Mesendoderm (in vitro differentiated cells): Measurements from ENCODE around the gene ARHGEF2.

ENCODE experiments used
- DNase-seq: peaks from one replicate; pipeline ENCODE4 v3.0.0; 2013
- H2AK5ac ChIP-seq: 2 replicates; pipeline ENCODE4 v1.6.1; 2013; ENCODE audit warnings: low read length, inconsistent platforms
- H2BK120ac ChIP-seq: 2 replicates; pipeline ENCODE4 v1.6.1; 2013; ENCODE audit warnings: low read depth, mild to moderate bottlenecking, low read length, moderate library complexity, mixed read lengths
- H2BK15ac ChIP-seq: replicated peaks from 2 replicates; pipeline ENCODE4 v1.6.1; 2013; ENCODE audit warnings: low read depth, mild to moderate bottlenecking, moderate library complexity
- H2BK5ac ChIP-seq: 2 replicates; pipeline ENCODE4 v1.6.1; 2013; ENCODE audit warnings: low read length, inconsistent platforms
- H3K18ac ChIP-seq: 2 replicates; pipeline ENCODE4 v1.6.1; 2013; ENCODE audit warnings: mild to moderate bottlenecking, low read length, mixed read lengths
- H3K23ac ChIP-seq: one replicate; pipeline ENCODE4 v1.6.1; 2013; ENCODE audit warnings: low read length
- H3K27ac ChIP-seq: 2 replicates; pipeline ENCODE4 v1.5.1; 2013; ENCODE audit warnings: low read depth, mild to moderate bottlenecking, inconsistent platforms, low read length, moderate library complexity
- H3K27me3 ChIP-seq: 2 replicates; pipeline ENCODE4 v1.6.1; 2013; ENCODE audit warnings: low read length, control low read depth, mild to moderate bottlenecking, inconsistent platforms; ENCODE audit not compliant: insufficient read depth, poor library complexity
- H3K36me3 ChIP-seq: 2 replicates; pipeline ENCODE4 v1.6.1; 2013; ENCODE audit warnings: low read length, inconsistent platforms; ENCODE audit not compliant: control insufficient read depth, insufficient read depth
- H3K4ac ChIP-seq: one replicate; pipeline ENCODE4 v1.6.1; 2013; ENCODE audit warnings: low read depth, mild to moderate bottlenecking, low read length, moderate library complexity
- H3K4me1 ChIP-seq: 2 replicates; pipeline ENCODE4 v1.6.1; 2013; ENCODE audit warnings: low read depth, low read length, inconsistent platforms; ENCODE audit not compliant: control insufficient read depth
- H3K4me2 ChIP-seq: 2 replicates; pipeline ENCODE4 v1.6.1; 2013; ENCODE audit warnings: low read length
- H3K4me3 ChIP-seq: 2 replicates; pipeline ENCODE4 v1.5.1; 2013; ENCODE audit warnings: mild to moderate bottlenecking, low read length
- H3K56ac ChIP-seq: one replicate; pipeline ENCODE4 v1.6.1; 2013; ENCODE audit warnings: low read length
- H3K79me1 ChIP-seq: 2 replicates; pipeline ENCODE4 v1.6.1; 2013; ENCODE audit warnings: low read length, inconsistent platforms
- H3K79me2 ChIP-seq: 2 replicates; pipeline ENCODE4 v1.6.1; 2013; ENCODE audit warnings: mild to moderate bottlenecking, low read length; ENCODE audit not compliant: control insufficient read depth, insufficient read depth
- H3K9ac ChIP-seq: 2 replicates; pipeline ENCODE4 v1.6.1; 2013; ENCODE audit warnings: low read length, inconsistent platforms
- H4K5ac ChIP-seq: one replicate; pipeline ENCODE4 v1.6.1; 2013; ENCODE audit warnings: low read length
- H4K8ac ChIP-seq: one replicate; pipeline ENCODE4 v1.6.1; 2013; ENCODE audit warnings: low read depth, mild to moderate bottlenecking, control low read depth, low read length, moderate library complexity
- WGBS: extraction: QIAGEN DNeasy Blood & Tissue Kit; methylation state at CpG from one replicate; pipeline ENCODE4 v1.1.7; 2013; ENCODE audit warnings: low lambda C conversion rate, missing lambda C conversion rate; ENCODE audit not compliant: insufficient coverage; ENCODE audit errors: extremely low coverage; 5-methylcytosine and 5-hydroxymethylcytosine counted together

ARHGEF2 gene

GRCh38 chr1:155934097-155934935, 44.0 kb downstream of the ARHGEF2 start, which contains the start of gene KHDC4:
Gene KHDC4, minus strand, starts transcription at chr1:155934413. Its CDS starts 40 bp downstream, at chr1:155934373.
- H3K4me2 ChIP-seq, result peak within 1 kb of the TSS; percentile 79
- peak within 1 kb of the TSS; percentile 78 for H4K8ac ChIP-seq

GRCh38 chr1:155933591-155934096, 44.7 kb downstream of the ARHGEF2 start:
- peak overlapping the region; percentile 99 for H3K4me3 ChIP-seq
- H3K23ac ChIP-seq, result peak overlapping the region; percentile 83
- H3K4me2 ChIP-seq, result peak overlapping the region; percentile 79
- WGBS, result 100% methylated on average over 3 of the region's 10 CpGs
- no peaks in the 10 kb centered on the region for H3K4me1 ChIP-seq
- no peak for DNase-seq
- H3K56ac ChIP-seq, result peak overlapping the region; percentile 100
- H4K5ac ChIP-seq, result no peak overlapping the region
- peaks cover 15% of the 10 kb centered on the region for H3K36me3 ChIP-seq
- peak overlapping the region; percentile 85 for H2AK5ac ChIP-seq
- no peak overlapping the region for H4K8ac ChIP-seq
- H3K79me2 ChIP-seq, result peaks cover 40% of the 10 kb centered on the region
- H3K18ac ChIP-seq, result peak overlapping the region; percentile 47
- no peak overlapping the region for H2BK15ac ChIP-seq
- H3K27ac ChIP-seq, result peak overlapping the region; percentile 58
- H3K9ac ChIP-seq, result peak overlapping the region; percentile 99
- peak overlapping the region; percentile 62 for H3K4ac ChIP-seq
- no peak overlapping the region for H2BK120ac ChIP-seq
- no peaks in the 10 kb centered on the region for H3K27me3 ChIP-seq
- peaks cover 10% of the 10 kb centered on the region for H3K79me1 ChIP-seq
- peak overlapping the region; percentile 91 for H2BK5ac ChIP-seq

More at GRCh38 chr1:155934097-155934935, 44.0 kb downstream of the ARHGEF2 start, which contains the start of gene KHDC4:
- H2BK15ac ChIP-seq, result no peak within 1 kb of the TSS
- WGBS, result no CpG with 5 or more reads among the region's 50 CpGs
- H4K5ac ChIP-seq, result peak within 1 kb of the TSS; percentile 98
- H3K4me1 ChIP-seq, result no peaks in the 10 kb centered on the region
- H2AK5ac ChIP-seq, result peak within 1 kb of the TSS; percentile 85
- peaks cover 8% of the 10 kb centered on the region for H3K79me1 ChIP-seq
- peak; percentile 99 for DNase-seq
- peak within 1 kb of the TSS; percentile 100 for H3K56ac ChIP-seq
- H3K79me2 ChIP-seq, result peaks cover 37% of the 10 kb centered on the region
- H3K23ac ChIP-seq, result peak within 1 kb of the TSS; percentile 83
- peak within 1 kb of the TSS; percentile 99 for H3K4me3 ChIP-seq
- peak within 1 kb of the TSS; percentile 84 for H3K4ac ChIP-seq
- H2BK120ac ChIP-seq, result peak within 1 kb of the TSS; percentile 76
- peaks cover 12% of the 10 kb centered on the region for H3K36me3 ChIP-seq
- H3K9ac ChIP-seq, result peak within 1 kb of the TSS; percentile 99
- H3K27ac ChIP-seq, result peak within 1 kb of the TSS; percentile 58
- peak within 1 kb of the TSS; percentile 88 for H3K18ac ChIP-seq
- H2BK5ac ChIP-seq, result peak within 1 kb of the TSS; percentile 91
- H3K27me3 ChIP-seq, result no peaks in the 10 kb centered on the region

- Histone ChIP-seq H3K4me2 (no peak overlapping the region), H3K4me1 (no peaks in the 10 kb centered on the region), H3K4ac (no peak overlapping the region), H3K27me3 (no peaks in the 10 kb centered on the region), H3K79me2 (peaks cover 40% of the 10 kb centered on the region), H2BK15ac (no peak overlapping the region), H2BK5ac (no peak overlapping the region), H3K27ac (no peak overlapping the region), H3K4me3 (no peak overlapping the region), H4K8ac (no peak overlapping the region), H3K9ac (no peak overlapping the region), H2AK5ac (no peak overlapping the region), H3K23ac (no peak overlapping the region), H3K36me3 (peaks cover 15% of the 10 kb centered on the region), H3K56ac (no peak overlapping the region), H4K5ac (no peak overlapping the region), H2BK120ac (no peak overlapping the region), H3K79me1 (peaks cover 10% of the 10 kb centered on the region), H3K18ac (no peak overlapping the region)
- DNase-seq, result no peak
- no CpG with 5 or more reads among the region's 5 CpGs for WGBS
Observed at GRCh38 chr1:155932487-155932886, 45.9 kb downstream of the ARHGEF2 start.

GRCh38 chr1:155932081-155932480, 46.3 kb downstream of the ARHGEF2 start:
- WGBS, result no CpG with 5 or more reads among the region's 1 CpG
- Histone ChIP-seq H3K4me1 (no peaks in the 10 kb centered on the region), H4K8ac (no peak overlapping the region), H3K23ac (no peak overlapping the region), H3K56ac (no peak overlapping the region), H3K4me3 (no peak overlapping the region), H3K9ac (no peak overlapping the region), H3K27me3 (no peaks in the 10 kb centered on the region), H2BK5ac (no peak overlapping the region), H2BK15ac (no peak overlapping the region), H3K79me2 (peaks cover 40% of the 10 kb centered on the region), H3K27ac (no peak overlapping the region), H3K4ac (no peak overlapping the region), H2BK120ac (no peak overlapping the region), H2AK5ac (no peak overlapping the region), H3K18ac (no peak overlapping the region), H4K5ac (no peak overlapping the region), H3K79me1 (peaks cover 10% of the 10 kb centered on the region), H3K4me2 (no peak overlapping the region), H3K36me3 (peaks cover 16% of the 10 kb centered on the region)
- peak; percentile 48 for DNase-seq

- Histone ChIP-seq H3K4me3 (no peak overlapping the region), H3K36me3 (peaks cover 22% of the 10 kb centered on the region), H3K18ac (no peak overlapping the region), H4K8ac (no peak overlapping the region), H4K5ac (no peak overlapping the region), H2BK120ac (no peak overlapping the region), H2BK5ac (no peak overlapping the region), H3K23ac (no peak overlapping the region), H3K79me2 (peaks cover 40% of the 10 kb centered on the region), H3K79me1 (peaks cover 12% of the 10 kb centered on the region), H3K4ac (no peak overlapping the region), H3K9ac (peak overlapping the region; percentile 32), H3K27ac (no peak overlapping the region), H3K56ac (peak overlapping the region; percentile 25), H3K4me1 (no peaks in the 10 kb centered on the region), H2AK5ac (no peak overlapping the region), H2BK15ac (no peak overlapping the region), H3K27me3 (no peaks in the 10 kb centered on the region), H3K4me2 (no peak overlapping the region)
- no CpG with 5 or more reads among the region's 7 CpGs for WGBS
- DNase-seq, result no peak
Observed at GRCh38 chr1:155931332-155932038, 46.9 kb downstream of the ARHGEF2 start.
